ENCODE measurements around the gene KCNQ1OT1.
"Not testable (repeated sequence)": the region's sequence is repeated elsewhere in the genome, so short reads cannot be mapped to it uniquely, and the experiment has no call there.

KCNQ1OT1 gene

DNA sequence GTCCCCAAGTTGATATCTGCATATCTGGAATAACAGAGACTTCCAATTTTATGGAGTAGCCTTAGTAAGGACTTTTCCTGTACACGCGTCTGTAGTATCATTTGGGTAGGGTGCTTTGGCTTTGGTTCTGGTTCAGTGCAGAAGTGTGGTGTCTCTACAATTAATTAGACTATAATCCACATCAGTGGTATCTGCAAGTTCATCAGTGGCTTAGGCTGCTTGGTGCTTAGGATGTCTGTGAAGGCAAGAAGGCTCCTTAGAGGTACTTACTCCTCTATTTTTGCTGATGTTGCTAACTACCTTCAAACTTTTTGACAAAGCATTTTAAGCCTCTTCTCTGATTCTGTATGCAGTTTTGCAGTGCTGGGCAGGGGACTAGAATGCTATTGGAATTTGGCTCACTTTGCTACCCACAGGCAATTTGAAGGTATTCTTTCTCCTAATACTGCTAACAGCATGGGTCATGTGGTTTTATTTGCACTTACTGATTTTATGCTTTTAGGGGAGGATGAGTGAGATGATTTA is 49.4 kb downstream of the KCNQ1OT1 start:
- DNase-seq = no peak

GRCh38 chr11:2649848-2650247 is 49.9 kb downstream of the KCNQ1OT1 start:
- no peak for DNase-seq

GRCh38 chr11:2649400-2649799 is 50.4 kb downstream of the KCNQ1OT1 start:
- no peak for DNase-seq

DNA sequence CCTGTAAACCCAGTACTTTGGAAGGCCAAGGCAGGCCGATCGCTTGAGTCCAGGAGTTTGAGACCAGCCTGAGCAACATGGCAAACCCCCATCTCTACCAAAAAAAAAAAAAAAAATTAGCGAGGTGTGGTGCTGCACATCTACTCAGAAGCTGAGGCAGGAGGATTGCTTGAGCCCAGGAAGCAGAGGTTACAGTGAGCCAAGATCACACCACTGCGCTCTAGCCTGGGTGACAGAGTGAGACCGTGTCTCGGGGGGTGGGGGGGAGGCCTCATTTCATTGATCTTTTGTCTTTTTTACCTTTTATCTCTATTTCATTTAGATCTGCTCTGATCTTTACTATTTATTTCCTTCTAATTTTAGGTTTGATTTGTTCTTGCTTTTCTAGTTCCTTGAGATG is 51.8 kb downstream of the KCNQ1OT1 start:
- no peak for DNase-seq

DNA sequence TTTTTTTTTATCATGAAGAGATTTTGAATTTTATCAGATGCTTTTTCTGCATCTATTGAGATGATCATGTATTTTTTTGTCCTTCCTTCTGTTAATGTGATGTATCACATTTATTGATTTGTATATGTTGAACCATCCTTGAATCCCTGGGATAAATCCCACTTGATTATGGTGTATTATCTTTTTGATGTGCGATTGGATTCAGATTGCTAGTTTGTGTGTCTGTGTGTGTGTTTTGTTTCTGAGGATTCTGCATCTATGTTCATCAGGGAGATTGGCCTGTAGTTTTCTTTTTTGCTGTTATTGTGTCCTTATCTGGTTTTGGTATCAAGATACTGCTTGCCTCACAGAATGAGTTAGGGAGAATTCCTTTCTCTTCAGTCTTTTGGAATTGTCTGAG is 52.6 kb downstream of the KCNQ1OT1 start:
- DNase-seq = no peak

DNA sequence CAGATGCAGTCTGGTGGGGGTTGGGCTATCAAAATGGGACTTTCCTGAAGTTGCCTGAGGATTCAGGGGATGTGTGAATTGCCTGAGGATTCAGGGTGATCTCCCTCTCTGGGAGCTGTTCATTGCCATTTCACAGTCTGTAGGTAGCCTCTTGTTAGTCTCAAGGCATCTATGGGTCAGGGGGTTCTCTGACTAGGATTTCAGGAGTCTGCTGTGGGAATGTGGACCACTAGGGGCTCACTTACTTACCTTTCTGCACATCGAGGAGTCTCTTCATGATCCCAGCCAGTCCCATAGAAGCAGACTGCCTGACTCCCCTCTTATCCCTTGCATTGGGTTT is 54.0 kb downstream of the KCNQ1OT1 start:
- no peak for DNase-seq

- DNase-seq = no peak
These were observed 54.7 kb downstream of the KCNQ1OT1 start for GRCh38 chr11:2644844-2645778.

DNA sequence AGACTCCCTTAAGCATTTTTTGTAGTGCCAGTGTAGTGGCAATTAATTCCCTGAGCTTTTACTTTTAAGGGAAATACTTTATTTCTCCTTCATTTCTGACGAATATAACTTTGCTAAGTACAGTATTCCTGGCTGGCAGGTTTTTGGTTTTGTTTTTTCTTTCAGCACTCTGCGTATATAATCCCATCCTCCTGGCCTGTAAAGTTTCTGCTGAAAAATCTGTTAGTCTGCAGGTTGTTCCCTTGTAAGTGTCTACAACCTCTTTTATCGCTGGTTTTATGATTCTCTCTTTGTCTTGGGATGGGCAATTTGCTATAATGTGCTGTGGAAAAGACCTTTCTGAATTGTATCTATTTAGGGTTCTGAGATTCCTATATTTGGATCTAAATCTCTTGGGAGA is 56.0 kb downstream of the KCNQ1OT1 start:
- no peak for DNase-seq

- no peak for DNase-seq
These were observed 58.2 kb downstream of the KCNQ1OT1 start for GRCh38 chr11:2641623-2642022.

DNA sequence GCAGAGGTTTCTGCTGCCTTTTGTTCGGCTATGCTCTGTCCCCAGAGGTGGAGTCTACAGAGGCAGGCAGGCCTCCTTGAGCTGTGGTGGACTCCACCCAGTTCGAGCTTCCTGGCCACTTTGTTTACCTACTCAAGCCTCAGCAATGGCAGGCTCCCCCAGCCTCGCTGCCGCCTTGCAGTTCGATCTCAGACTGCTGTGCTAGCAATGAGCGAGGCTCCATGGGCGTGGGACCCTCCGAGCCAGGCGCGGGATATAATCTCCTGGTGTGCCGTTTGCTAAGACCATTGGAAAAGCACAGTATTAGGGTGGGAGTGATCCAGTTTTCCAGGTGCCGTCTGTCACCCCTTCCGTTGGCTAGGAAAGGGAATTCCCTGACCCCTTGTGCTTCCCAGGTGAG is 60.0 kb downstream of the KCNQ1OT1 start:
- not testable (repeated sequence) for DNase-seq

DNA sequence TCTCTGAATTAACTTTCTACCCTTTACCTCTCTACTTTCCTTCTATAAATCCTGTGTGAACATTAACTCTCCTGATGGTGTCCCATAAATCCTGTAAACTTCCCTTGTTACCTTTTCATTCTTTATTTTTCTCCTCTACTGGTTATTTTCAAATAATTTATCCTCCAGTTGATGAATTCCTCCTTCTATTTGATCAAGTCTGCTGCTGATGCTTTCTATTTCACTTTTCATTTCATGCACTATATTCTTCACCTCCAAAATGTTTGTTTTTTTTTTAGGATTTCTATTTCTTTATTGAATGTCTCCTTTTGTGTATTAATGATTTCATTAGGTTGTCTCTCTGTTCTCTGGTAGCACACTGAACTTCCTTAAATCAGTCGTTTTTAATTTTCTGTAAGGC is 68.6 kb downstream of the KCNQ1OT1 start:
- no peak for DNase-seq

- DNase-seq = no peak
These were observed 69.1 kb downstream of the KCNQ1OT1 start for GRCh38 chr11:2630679-2631078.

DNA sequence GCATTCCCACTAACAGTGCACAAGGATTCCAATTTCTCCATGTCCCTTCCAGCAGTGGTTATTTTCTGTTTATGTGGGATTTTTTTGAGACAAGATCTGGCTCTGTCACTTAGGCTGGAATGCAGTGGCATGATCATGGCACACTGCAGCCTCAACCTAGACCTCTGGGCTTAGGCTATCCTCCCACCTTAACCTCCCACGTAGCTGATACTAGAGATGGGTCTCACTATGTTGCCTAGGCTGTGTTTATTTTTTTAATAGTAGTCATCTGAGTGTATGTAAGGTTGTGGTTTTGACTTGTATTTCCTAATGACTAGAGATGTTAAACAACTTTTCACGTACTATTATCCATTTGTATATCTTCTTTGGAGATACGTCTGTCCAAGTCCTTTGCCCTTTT is 74.6 kb downstream of the KCNQ1OT1 start:
- DNase-seq = no peak

- no peak for DNase-seq
These were observed 77.9 kb downstream of the KCNQ1OT1 start for GRCh38 chr11:2621894-2622293.

- DNase-seq = no peak
These were observed 86.8 kb downstream of the KCNQ1OT1 start for GRCh38 chr11:2612884-2613571.

- DNase-seq = no peak
These were observed 90.4 kb downstream of the KCNQ1OT1 start for GRCh38 chr11:2609345-2609744.

GRCh38 chr11:2599561-2600189 is 100.1 kb downstream of the KCNQ1OT1 start:
- DNase-seq = no peak

DNA sequence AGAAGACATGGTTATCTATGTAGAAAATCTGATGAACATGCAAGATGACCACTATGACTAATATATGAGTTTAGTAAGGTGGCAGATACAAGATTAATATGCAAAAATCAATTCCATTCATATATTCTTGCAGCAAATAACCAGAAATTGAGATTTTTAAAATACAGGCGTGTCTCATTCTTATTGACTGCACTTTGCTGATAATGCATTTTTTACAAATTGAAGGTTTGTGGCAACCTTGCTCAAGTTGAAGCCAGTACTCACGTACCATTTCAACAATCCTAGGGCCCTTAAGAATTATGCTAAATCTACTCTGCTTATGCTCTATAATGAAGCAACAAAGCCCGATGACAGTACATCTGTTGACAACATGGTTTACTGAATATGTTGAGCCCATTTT is 104.6 kb downstream of the KCNQ1OT1 start:
- no peak for DNase-seq

- no peak for DNase-seq
These were observed 105.5 kb downstream of the KCNQ1OT1 start for GRCh38 chr11:2594267-2594666.

DNA sequence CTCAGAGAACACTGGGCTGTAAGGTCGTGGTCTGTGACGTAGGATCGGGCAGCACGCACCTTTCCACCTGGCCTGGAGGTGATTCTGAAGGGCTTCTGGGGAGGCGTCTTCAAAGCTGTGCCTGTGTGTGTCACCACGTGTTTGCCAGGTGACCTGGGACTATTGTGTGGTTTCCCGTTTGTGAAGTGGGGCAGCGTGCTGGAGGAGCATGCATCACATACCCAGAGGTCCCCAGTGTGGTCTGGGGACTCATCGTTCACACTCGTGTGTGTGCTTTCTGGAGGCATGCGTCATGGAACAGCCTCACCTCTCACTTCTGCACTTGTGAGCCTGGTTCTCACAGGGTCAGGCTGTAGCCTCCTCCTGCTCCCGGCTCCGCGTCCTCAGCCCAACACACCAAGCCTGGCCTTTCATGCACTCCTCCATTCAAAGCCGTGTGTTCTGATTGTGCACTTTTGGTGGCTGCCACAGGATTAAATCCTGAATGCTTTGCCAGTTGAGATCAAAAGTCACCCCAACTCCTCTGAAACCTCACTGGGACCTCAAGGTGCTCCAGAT is 106.3 kb downstream of the KCNQ1OT1 start:
- DNase-seq = no peak

DNA sequence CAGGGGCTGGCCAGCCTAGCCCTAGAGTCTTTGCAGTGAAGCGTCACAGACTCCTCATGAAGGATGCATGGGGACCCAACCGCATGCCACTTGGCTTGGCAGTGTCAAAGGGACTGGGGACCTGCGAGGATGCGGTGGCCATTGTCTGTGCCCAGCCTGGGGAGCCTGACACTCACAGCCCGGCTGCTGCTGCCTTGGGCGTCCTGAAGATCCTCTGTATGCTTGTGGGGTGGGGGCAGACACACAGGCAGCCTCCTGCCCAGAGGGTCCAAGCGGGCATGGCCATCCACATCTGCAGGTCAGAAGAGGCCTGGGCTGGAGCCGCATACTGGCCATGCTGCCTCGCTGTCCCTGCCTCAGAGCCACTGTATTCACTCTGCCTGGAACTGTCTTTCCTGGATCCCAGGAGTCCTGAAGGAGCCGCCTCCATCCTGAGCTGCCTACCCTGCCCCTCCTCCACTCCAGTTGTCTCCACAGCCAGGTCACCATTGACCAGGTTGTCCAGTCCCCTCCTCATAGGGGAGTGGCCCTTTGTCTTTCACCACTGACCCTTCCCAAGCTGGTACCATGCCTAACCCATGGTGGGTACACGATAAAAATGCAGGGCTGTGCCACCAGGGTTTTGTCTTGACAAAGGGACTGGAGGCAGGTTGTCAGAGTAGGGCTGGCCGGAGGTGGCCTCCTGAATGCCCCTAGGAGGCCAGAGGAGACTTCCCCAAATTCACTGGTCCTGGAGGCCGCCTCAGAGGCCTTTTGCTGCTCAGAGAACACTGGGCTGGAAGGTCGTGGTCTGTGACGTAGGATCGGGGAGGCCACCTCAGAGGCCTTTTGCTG is 107.0 kb downstream of the KCNQ1OT1 start:
- DNase-seq = no peak

GRCh38 chr11:2591805-2592204 is 108.0 kb downstream of the KCNQ1OT1 start:
- DNase-seq = no peak
